Activated CD8-positive, alpha-beta memory T cell treated with anti-CD3 and anti-CD28 coated beads, Interleukin-2, amount 50 U/mL, for 24 hours (primary cell): Measurements from ENCODE around the gene INPP4A.

Source experiments
- DNase-seq: peaks from one replicate; pipeline ENCODE4 v3.0.0-alpha.2; 2020; ENCODE audit errors: extremely low read depth

The INPP4A gene

DNA sequence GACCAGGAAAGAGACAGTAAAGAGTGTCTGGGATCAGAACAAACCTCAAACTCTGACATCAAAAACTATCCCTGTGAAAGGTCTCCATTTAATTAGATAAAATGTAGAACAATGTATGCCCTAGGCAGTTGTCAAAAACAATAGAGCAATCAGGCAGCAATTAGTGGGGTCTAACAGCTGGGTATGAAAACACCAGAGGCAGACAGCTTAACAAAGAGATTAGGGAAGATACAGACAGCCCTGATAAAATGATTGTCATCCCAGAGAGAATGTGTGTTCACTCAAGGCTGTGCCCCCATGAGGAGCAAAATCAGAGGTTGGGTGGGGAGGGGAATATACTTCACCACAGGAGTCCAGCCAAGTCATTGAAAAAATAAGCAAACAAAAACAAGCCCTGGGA lies 50.0 kb downstream of the INPP4A start:
- no peak for DNase-seq

DNA sequence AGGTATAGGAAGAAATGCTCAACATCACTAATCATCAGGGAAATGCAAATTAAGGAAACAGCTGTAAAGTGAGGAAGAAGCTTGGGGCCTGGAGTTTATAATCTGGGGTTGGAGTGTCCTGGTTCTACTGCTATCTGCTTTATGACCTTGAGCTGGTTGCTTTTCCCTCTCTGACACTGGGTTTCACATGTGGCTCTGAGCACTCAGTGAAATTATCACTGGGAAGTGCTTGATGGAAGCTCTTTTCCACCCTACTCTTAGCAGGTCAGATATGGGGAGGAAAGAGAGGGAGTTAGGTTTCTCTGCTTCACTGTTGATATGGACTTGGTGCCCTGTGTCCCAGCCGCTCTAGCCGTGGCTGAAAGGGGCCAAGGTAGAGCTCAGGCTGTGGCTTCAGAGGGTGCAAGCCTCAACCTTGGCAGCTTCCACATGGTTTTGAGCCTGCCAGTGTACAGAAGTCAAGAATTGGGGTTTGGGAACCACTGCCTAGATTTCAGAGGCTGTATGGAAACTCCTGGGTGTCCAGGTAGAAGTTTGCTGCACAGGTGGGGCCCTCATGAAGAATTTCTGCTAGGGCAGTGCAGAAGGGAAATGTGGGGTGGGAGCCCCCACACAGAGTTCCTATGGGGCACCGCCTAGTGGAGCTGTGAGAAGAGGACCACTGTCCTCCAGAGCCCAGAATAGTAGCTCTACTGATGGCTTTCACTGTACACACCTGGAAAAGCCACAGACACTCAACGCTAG lies 52.3 kb downstream of the INPP4A start:
- no peak for DNase-seq

DNA sequence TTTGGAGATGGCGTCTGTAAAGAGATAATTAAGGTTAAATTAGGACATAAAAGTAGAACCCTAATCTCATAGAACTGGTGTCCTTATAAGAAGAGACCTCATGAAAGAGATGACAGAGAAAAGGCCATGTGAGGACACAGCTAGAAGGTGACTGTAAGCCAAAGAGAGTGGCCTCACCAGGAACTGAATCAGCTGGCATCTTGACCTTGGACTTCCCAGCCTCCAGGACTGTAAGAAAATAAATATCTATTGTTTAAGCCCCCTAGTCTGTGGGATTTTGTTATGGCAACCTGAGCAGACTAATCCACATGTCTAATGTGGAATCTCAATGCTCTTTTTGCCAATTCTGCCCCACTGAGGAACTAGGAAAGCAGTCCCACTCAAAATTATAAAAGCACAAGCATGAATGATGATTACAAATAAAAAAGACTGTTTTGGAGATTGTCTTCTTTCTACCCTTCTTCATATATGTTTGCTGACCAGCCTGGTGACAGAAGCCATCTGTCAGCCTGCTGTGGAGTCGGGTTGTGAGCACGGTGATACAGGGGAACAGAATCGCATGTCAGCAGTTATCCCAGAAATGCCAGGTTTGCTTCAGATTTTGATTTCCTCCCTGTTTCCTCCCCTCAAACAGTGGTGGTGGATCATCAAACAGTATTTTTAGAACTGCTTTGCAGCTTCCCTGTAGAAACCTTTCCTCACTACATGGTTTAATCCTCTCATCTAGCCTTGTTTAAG lies 54.2 kb downstream of the INPP4A start:
- DNase-seq: no peak

DNA sequence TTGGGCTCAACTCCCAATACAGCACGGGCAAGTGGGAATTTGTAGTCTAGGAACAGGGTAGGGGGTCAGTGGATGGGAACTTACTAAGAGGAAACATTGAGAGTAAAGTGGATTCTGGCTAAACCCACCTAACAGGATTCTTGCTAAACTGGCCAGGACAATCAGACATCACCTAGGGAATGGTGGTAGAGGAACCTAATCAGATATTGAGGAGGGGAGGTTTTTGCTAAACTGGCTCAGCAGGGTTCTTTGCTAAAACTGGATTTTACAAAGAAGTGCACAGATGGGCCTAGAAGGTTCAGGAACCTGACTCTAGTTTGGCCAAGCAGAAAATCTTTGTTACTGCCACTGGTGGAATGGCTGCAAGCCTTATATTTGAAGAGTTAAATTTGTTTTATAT lies 55.9 kb downstream of the INPP4A start:
- no peak for DNase-seq

DNA sequence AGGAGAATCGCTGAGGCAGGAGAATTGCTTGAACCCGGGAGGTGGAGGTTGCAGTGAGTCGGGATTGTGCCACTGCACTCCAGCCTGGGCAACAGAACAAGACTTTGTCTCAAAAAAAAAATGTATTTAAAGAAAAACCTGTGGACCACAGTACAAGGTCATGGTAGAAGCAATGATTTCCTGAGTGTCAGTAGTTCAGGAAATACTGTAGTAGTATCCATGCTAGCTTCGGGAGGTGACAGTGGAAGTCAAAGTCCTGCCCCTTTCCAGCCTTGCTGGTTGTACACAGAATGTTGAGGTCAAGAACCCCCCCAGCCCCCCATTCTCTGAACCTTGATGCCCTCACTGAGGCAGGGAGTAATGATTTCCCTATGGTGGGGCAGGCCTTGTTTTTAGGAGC lies 56.6 kb downstream of the INPP4A start:
- no peak for DNase-seq

DNA sequence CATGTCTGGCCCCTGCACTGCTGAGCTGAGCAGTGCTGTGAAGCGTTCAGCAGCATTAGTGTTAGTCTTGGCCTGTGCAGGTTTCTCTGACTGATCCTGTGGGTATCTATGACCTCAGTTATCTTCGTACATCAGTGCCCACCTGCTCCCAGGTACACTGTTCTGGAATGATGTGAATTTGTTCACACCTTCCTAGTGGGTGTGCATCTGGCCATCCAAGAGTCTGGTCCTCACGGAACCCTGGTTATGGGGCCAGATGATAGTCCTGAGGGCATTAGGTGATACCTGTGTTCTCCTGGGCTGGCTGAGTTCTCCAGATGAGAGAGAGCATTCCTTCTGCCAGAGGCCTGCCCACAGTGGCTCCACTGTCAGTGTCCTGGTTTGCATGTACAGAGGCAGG lies 57.2 kb downstream of the INPP4A start:
- no peak for DNase-seq

DNA sequence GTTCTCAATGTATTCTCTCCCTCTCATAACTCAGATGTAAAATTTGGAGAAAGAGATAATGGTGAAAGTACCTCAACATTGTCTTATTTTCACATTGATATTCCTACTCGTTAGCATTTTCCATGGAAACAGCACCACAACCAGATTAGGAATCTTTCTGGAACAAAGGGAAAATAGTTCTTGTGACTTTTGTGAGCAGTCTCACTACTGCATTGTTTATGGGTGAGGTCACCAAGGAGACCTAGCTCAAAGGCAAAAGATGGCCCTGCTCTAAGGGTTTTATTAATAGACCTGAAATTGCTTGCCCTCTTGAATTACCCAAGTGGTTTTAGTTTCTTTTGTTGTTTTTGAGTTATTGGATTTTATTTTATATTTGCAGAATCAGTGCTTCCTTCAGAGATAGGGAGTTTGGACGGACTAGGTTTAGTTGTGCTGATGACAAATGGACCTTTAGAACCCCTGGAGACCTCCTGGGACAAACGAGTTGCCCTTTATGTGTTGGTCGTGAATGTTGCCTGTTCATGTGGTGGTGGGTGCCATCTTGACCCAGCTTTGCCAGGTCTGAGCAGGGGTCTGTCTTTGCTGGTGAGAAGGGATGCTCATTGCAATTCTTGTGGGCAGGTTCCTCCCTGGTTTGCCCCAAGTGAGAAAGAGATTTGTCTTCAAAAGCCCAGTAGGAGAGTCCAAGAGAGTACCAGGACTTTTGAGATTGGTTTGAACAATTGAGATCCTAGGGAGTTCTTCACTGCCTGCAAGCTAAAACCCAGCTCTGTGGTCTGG lies 58.1 kb downstream of the INPP4A start:
- DNase-seq: no peak

DNA sequence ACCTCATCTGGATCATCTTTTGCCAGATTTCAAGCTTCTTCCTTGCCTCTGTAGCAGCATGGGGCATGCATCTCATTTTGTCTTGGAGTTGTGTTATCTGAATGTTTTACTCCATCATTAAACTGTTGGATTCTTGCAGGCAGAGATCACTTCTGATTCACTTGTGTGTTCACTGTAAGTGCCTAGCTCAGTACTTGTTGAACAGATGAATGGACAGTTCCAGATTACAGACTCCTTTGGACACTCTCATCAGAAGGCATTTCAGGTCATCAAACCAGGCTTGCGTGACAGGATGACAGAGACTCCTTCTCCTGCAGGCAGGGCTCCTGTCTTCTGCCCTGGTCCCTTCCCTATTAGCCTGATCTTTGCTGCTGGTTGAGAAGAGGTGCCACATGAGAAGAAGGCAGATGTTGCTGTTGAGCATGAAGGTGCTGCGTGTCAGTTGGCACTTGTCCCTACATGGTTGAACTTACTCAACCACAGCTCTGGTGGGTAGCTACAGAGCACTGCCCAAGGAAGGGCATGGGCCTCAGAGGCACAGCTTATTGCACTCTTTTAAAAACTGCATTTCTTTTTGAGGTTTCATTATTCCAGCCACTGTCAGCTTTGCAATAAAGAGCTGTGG lies 58.9 kb downstream of the INPP4A start:
- DNase-seq: no peak

DNA sequence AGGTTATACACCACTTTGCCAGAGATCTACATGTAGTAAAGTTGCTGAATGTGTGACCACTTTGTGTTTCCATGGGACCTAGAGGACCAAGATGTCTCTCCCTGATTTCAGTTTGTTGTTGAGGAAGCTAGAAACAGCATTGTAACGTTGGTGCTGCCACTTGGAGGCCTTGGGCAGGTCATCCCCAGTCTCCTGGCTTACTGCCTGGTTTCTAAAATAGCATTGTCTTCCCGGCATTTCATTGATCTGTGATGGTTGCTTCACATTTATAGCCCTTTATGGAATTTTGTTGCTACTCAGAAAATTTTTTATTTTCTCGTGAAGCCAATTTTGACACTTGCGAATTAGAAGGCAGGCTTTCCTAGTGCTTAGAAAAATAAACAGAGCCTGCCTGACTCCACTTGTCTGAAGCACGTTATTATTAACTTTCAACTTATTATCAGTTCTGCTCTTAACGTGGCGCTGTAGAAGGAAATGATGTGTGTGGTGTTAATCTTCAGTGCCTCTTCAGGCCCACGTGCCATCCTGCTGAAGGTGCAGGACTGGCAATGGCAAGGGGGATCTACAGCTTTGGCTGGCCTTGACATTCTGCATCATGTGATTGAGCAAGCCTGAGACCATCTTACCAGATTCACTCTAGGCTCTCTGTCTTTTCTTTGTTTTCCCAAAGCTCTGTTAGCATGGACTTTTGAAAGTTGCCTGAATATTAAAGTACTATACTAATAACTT lies 59.9 kb downstream of the INPP4A start:
- no peak for DNase-seq

DNA sequence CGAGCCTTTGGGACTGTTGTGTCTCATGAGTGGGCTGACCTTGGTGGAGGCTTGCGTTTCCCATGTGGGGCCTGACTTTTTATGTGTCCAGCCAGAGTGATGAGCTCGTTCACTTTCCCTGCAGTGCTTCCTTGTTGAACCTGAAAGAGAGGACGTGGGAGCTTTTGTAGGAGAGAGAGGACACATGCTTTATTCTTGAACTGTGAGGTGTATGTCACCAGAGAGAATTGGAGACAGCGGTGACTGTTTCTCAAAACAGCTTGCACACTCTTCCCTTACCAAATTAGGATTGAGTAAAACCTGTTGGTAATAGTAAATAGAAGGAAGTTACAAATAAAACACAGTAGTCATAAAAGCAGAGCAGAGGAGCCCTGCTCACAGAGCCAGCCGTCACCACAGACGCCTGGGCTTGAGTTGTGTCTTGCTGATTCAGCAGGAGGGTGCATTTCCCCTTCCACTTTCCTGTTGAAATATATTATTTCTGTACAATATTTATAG lies 60.7 kb downstream of the INPP4A start:
- no peak for DNase-seq

DNA sequence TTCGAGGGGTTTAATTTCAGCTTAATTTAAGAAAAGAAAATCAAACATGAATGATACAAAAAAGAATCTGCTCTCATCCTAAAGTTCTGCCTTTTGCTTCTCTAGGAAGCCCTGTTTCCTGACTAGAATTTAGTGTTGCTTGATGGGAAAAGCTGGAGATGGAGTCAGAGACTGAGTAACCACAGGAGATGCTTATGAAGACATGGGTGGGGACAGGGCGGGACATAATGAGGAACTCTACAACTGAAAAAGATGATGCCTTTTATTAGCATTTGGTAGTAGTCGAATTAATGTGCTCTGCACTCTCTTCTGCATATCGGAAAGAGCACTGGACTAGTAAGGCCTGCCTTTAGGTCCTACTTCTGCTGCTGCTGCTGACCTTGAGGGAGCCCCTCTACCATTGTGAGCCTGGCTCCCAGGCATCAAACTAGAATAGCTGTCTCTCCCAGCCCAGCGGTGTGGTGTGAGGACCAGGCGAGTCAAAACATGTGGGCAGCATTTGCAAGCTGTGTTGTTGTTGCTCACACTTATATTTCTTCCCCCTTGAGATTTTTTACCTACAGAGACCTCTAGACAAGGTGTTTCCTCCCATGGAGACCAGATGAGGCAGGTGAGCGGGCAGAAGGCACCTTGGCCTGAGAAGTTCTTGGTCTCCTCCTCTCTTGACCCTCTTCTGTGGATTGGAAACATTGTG lies 61.5 kb downstream of the INPP4A start:
- no peak for DNase-seq

DNA sequence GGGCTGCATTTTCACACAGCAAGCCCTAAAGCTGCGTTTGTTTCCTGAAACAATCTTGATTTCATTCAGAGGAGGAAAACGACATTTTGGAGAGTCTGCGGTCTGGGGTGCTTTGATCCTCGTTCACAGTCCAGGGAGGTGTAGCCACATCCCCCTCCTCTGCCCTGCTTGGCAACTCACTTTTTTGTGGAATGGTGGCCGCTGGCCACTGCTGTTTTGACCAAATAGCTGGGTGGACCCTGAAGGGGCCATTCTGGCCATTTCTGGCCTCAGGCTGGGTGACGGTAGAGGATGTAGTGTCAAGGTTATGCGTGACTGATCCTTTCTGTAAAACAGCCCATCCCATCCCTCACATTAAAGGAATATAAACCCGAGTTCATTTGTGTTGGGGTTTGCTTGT lies 62.2 kb downstream of the INPP4A start:
- no peak for DNase-seq

DNA sequence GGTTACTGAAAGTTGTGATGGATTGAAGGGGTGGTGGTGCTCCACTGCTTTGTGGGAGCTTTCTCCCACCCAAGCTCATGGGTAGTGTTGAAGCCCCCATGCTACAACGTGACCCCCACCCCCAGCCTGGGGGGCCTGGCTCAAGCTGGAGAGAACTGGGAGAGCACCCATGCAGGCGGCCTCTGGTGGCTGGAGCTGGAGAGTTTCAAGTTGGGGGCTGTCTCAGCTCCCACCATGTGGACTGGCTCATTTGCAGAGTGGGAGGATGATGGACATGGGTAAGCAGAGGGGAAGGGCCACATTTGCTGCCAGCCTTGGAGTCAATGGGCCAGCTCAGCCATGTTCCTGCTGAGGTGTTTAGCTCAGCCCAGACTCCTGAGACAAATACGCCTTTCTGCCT lies 62.8 kb downstream of the INPP4A start:
- no peak for DNase-seq

DNA sequence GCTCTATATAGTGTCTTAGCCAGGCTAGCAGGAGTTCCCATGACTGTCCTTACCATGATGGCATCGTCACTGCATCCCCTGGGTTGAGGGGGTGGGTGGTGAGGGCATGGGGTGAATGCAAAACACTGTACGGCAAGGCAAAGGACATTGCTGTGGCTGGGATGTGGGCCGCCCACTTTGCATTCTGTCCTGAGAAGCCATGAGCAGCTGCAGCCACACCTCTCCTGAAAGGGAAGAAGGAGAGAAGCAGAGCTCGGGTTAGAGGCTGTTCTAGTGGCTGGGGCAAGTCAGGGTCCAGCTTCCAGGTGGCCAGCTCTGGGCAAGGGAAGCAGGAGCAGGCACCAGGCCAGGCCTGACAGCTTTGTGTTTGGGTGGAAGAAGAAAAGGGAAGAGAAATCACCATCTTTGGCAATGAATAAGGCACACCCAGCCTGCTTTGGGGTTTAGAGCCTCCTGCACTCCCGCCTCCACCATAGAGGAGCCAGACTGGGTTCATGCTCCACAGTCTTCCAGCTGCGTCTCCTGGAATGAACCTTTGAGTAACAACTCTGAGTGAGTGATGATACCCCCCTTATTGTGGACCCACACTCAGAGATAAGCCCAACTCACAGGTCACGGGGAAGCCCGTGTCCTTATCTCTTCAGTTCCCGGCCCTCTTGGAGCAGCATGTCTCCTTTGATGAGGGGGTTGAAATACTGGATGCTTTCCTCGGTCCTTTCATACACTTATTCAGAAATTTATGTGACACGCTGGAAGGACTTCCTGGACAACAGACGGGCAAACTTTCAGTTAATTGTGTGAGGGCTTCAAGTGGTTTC lies 63.4 kb downstream of the INPP4A start:
- no peak for DNase-seq

DNA sequence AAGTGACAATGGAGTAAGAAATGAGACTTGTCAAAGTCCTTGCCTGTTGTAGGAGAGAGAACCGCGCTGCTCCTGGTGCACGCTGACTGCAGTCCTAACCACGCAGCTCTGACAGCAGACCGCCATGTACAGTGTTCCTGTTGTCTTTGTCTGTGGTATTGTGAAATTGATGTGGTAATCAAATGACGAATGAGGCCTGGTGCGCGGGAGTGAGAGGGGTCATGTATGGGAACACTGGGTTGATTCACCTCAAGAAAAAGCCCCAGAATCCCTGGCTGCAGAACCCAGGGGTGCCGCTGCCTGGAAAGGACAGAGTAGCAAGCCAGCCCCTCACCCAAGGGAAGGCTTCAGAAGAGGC lies 64.0 kb downstream of the INPP4A start:
- peak; percentile 37 for DNase-seq

DNA sequence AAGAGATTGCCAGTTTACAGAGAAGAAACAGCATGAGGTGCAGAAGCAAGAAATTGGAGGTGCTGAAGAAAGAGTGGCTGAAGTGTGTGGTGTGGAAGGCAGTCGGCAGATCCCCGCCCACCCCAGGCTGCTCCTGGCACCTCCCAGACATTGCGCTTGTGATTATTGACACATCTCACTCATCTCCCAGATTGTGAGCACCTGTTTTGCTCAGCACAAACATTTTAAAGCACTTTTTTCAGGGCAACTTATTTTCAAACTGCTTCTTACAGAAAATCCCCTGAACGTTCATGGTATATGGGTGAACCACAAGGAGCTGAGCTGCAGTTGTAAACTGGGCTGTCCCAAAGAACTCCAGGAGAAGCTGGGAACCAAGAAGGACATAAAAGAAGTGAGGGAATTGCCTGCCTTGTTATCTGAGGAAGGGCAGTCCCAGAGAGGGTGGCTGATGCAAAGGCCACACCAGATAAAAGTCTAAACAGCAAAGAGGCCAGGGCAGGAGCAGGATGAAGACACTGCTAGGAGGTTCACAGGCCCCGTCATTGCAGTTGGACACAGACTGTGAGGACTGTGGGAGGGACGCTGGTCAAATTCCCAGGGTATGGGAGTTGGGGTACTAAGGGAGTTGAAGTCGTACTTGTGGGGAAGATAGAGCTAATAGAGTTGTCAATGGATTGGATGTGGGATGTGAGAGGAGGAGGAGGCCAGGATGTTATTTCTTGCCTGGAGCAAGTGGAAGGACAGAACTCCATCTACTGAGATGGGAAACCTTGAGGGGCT lies 65.1 kb downstream of the INPP4A start:
- no peak for DNase-seq

DNA sequence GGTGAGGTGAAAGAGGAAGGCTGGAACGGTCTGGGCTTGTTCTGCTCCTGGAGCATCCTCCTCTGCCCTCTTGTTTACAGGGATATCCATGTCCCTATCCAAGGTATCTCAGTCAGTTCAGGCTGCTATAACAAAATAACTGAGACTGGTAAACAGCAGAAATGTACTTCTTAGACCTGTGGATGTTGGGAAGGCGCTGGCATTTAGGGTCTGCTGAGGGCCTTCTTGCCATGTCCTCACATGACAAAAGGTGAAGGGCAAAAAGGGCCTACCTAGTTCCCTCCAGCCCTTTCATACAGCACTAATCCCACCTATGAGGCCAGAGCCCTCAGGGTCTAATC lies 65.6 kb downstream of the INPP4A start:
- no peak for DNase-seq

DNA sequence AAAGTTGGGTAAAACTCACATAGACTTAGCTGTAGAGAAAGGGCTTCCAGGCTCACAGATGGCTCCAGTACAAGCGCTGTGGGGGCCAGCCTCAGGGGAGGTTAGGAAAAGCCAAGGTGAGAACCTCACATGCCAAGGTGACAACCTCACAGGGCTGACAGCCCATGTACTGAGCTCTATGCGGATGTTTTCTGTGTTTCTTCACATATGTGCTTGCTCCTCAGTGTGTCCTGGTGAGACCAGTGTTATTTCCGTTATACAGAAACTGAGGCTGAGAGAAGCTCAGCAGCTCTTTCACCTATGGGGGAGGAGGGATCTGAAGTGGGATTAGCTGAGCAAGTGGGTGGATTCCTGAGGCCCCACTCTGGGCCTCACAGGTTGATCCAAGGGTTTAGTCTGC lies 67.3 kb downstream of the INPP4A start:
- DNase-seq: no peak

DNA sequence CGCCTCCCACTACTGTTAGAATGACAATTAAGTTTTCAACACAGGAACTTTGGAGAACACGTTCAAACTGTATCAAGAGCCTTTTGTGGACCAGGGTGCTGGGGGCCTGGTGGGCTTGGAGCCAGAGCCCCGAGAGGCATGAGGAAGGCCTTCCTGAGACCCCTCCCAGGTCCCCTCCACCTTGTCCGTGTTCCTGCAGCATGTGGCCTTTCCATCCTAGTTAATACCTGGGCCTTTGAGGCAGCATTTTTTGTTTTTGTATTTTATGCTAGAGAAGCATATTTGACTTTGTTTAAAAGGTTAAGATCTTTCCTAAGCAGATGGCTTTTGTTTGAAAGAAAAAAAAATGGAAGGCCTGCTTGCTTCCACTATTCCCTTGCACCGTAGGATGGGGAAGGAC lies 68.0 kb downstream of the INPP4A start:
- no peak for DNase-seq
